Spleen (tissue), 11 donors: Measurements from ENCODE around the gene MN1. TPM values are rescaled to one million over a fixed set of nuclear protein-coding genes. Genes with fewer than 3 reads are reported as not detected.

ENCODE experiments used
- DNase-seq: peaks from one replicate; pipeline ENCODE4 v3.0.0-alpha.2; 2020
- H3K27ac ChIP-seq, 8 donors: fragments of 200-600 bp; sonication (generic) in 7 of 8; 1 replicate in 4 of 8; 2 replicates in 4 of 8; pipeline versions ENCODE4 v1.5.0 to v1.8.0; 2016 to 2021; ENCODE audit warnings: inconsistent platforms in 4 of 8, mild to moderate bottlenecking in 4 of 8, moderate library complexity in 1 of 8
- H3K27me3 ChIP-seq, 7 donors: fragments of 200-600 bp; sonication (generic) in 6 of 7; replicated peaks in 1 of 7; 1 replicate in 4 of 7; 2 replicates in 3 of 7; pipeline versions ENCODE4 v1.5.0 to v1.8.0; 2016 to 2021; ENCODE audit warnings: inconsistent platforms in 3 of 7, mild to moderate bottlenecking in 1 of 7
- H3K36me3 ChIP-seq, 6 donors: fragments of 200-600 bp; sonication (generic) in 5 of 6; 1 replicate in 4 of 6; 2 replicates in 2 of 6; pipeline versions ENCODE4 v1.5.0 to v1.8.0; 2016 to 2021; ENCODE audit warnings: inconsistent platforms in 2 of 6
- H3K4me1 ChIP-seq, 6 donors: fragments of 200-600 bp; sonication (generic) in 5 of 6; 1 replicate in 3 of 6; 2 replicates in 3 of 6; pipeline versions ENCODE4 v1.5.0 to v1.8.0; 2016 to 2021; ENCODE audit warnings: inconsistent platforms in 3 of 6
- H3K4me3 ChIP-seq, 8 donors: fragments of 200-600 bp; sonication (generic) in 7 of 8; 1 replicate in 4 of 8; 2 replicates in 4 of 8; pipeline versions ENCODE4 v1.5.0 to v1.8.0; 2016 to 2021; ENCODE audit warnings: inconsistent platforms in 4 of 8, mild to moderate bottlenecking in 4 of 8, moderate library complexity in 2 of 8
- H3K9me3 ChIP-seq, 8 donors: fragments of 200-600 bp; sonication (generic) in 7 of 8; 1 replicate in 4 of 8; 2 replicates in 4 of 8; pipeline versions ENCODE4 v1.5.0 to v1.8.0; 2016 to 2021; ENCODE audit warnings: inconsistent platforms in 4 of 8
- POLR2A ChIP-seq, 3 donors: fragments of 450-650 bp; IDR thresholded peaks; one replicate each; pipeline ENCODE4 v1.5.1; 2017; ENCODE audit warnings: antibody characterized with exemption in 3 of 3, mild to moderate bottlenecking in 1 of 3
- POLR2AphosphoS5 ChIP-seq, 3 donors: sonication (generic); formaldehyde crosslinking; IDR thresholded peaks; one replicate each; pipeline ENCODE4 v1.5.1; 2017; ENCODE audit warnings: antibody characterized with exemption in 3 of 3
- WGBS, 5 donors: extraction: QIAGEN DNeasy Blood & Tissue Kit in 3 of 5; methylation state at CpG; one replicate each; pipeline versions ENCODE4 v1.1.5 to v1.1.7; 2013 to 2018; 5-methylcytosine and 5-hydroxymethylcytosine counted together
- intact Hi-C: fragments of 100-400 bp; cut with DNase I; formaldehyde crosslinking; loops from one replicate; pipeline ENCODE4 v1.15.0; 2023; ENCODE audit warnings: low total_unique reads
- polyA plus RNA-seq, 3 donors: library from polyadenylated mRNA; stranded (reverse); fragments of 200-250 nt; gene quantifications; one replicate each; pipeline ENCODE4 v1.2.1, GENCODE V29; 2013
- total RNA-seq, 7 donors: library from RNA; depleted of rRNA in 3 of 7; stranded (reverse); fragments of >200 nt in 3 of 7; fragmentation: NEBNext Ultra II Directional in 4 of 7; extraction: Animal tissue kit (Norgen Biotek cat#: 25700) in 4 of 7; gene quantifications; one replicate each; pipeline versions ENCODE4 v1.1.0 to v1.2.1, GENCODE V29; 2016 to 2021
- TF ChIP-seq, protein P1 (sequence below), 11 experiments: fragments of 200-600 bp in 7 of 11; fragments of 450-650 bp in 4 of 11; sonication (generic) in 4 of 11; IDR thresholded peaks in 8 of 11; conservative IDR thresholded peaks in 3 of 11; 1 replicate in 7 of 11; 2 replicates in 4 of 11; pipeline versions ENCODE4 v1.4.0 to v1.8.0; 2016 to 2021; ENCODE audit warnings: antibody characterized with exemption in 11 of 11, inconsistent platforms in 4 of 11, mild to moderate bottlenecking in 1 of 11
- donor health status: healthy with polysubstance abuse.
- donor health status: DM: no; HTN: no; CAD: no; lungs with moderate emphysema.
- donor health status: DM: no; HTN: no; CAD: no.
- donor health status: Bipolar disorder and iron deficiency.
- donor health status: healthy.
- donor health status: DM: no; HTN: no; CAD: no.
- donor health status: DM: yes; HTN: yes; CAD: no.

Gene MN1
- total and polyA plus RNA-seq, 10 donors, result 0.15 to 1.5 (median 0.71) TPM

DNA sequence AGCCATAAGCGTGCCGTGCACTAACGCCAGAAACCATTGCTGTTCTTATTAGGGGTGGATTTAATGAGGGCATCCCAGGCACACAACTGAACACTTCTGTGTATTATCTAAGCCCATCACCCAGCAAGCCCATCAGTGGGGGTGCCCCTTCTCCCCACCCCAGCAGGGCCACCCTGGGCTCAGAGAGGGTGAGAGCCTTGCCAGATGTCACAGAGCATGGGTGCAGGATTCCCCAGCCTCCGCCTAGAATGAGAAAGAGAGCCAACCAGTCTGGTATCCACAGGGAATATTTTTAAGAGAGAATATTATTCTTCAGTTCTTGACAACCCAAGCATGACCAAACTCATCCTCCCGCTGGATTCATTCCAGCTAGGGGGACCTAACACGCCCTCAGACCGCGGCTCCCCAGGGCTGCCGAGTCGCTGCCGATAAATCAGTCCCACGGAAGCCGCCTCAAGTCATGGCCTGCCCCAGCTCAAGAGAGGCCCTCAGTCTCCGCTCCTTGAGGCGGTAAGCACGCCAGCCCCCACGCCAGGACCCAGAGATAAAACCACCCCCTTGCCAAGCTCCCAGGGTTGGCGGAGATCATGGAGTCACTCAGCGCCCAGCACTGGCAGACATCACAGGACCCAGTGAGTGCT, 47.2 kb downstream of the MN1 start:
- Histone ChIP-seq H3K9me3 (no peaks in the 10 kb centered on the region), H3K36me3 (no peaks in the 10 kb centered on the region), H3K27me3 (peaks cover 0 to 10% (median 0%) of the 10 kb centered on the region in 7 donors), H3K27ac (no peak overlapping the region), H3K4me3 (no peak overlapping the region), H3K4me1 (no peaks in the 10 kb centered on the region)
- 73 to 93% (median 88%) methylated on average over 19 of the region's 19 CpGs for WGBS, 5 donors
- peak; percentile 59 for DNase-seq
- TF ChIP-seq POLR2A (IDR thresholded peaks at IDR 0.05) (no peak), POLR2AphosphoS5 (IDR thresholded peaks at IDR 0.05) (no peak)
- TF ChIP-seq, protein P1, sequence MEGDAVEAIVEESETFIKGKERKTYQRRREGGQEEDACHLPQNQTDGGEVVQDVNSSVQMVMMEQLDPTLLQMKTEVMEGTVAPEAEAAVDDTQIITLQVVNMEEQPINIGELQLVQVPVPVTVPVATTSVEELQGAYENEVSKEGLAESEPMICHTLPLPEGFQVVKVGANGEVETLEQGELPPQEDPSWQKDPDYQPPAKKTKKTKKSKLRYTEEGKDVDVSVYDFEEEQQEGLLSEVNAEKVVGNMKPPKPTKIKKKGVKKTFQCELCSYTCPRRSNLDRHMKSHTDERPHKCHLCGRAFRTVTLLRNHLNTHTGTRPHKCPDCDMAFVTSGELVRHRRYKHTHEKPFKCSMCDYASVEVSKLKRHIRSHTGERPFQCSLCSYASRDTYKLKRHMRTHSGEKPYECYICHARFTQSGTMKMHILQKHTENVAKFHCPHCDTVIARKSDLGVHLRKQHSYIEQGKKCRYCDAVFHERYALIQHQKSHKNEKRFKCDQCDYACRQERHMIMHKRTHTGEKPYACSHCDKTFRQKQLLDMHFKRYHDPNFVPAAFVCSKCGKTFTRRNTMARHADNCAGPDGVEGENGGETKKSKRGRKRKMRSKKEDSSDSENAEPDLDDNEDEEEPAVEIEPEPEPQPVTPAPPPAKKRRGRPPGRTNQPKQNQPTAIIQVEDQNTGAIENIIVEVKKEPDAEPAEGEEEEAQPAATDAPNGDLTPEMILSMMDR (IDR thresholded peaks at IDR 0.05 in 8 of 11, conservative IDR thresholded peaks at IDR 0.05 in 3 of 11), result no peak
- intact Hi-C loops, result no loop called here

DNA sequence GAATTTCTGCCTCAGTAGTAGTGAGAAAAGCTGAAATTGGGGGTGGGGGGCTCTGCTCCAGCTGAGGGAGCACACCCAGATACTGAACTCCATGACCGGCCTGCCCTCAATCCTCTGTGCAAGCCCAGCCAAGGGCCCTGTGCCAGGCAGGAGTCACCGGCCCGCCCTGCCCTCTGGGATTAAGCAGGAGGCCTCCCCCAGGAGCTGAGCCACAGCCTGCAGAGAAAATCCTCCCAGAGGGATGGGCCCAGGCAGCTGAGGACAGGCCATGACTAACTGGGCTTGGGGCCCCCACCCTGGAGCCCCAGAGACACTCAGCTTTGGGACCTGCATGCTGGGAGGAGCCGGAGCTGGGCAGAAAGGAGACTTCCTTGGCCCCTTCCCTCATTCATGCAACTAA, 48.8 kb downstream of the MN1 start:
- peak; percentile 69 for DNase-seq
- Histone ChIP-seq H3K4me3 (no peak overlapping the region), H3K27me3 (peaks cover 0 to 13% (median 0%) of the 10 kb centered on the region in 7 donors), H3K27ac (no peak overlapping the region), H3K4me1 (peaks cover 0 to 9% (median 0%) of the 10 kb centered on the region in 6 donors), H3K36me3 (no peaks in the 10 kb centered on the region), H3K9me3 (no peaks in the 10 kb centered on the region)
- no peak for TF ChIP-seq POLR2AphosphoS5 (IDR thresholded peaks at IDR 0.05)
- TF ChIP-seq, protein P1 (IDR thresholded peaks at IDR 0.05 in 8 of 11, conservative IDR thresholded peaks at IDR 0.05 in 3 of 11), result no peak
- TF ChIP-seq POLR2A (IDR thresholded peaks at IDR 0.05), result no peak
- WGBS, 5 donors, result 77 to 100% (median 85%) methylated on average over 3 to 4 of the region's 4 CpGs
- intact Hi-C loops, result no loop called here

DNA sequence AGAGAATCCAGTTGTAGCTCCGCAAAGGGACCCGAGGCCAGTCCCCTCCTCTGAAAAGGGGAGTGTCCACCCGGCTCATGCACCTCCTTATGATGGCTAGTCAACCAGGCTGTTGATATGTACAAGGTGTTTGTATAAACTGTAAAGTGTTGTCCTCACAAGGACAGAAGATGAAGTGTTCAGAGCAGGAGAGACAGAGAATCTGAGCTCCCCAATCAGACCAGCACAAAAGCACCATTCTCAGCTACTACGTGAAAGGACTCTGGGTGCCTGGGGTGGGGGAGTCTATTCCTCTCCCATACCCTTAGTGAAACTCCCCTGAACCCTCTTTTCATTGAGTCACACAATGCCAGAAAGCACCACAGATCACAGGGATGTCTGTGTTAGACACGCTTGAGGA, 49.4 kb downstream of the MN1 start:
- Histone ChIP-seq H3K9me3 (no peaks in the 10 kb centered on the region), H3K4me1 (peaks cover 0 to 9% (median 0%) of the 10 kb centered on the region in 6 donors), H3K4me3 (no peak overlapping the region), H3K27ac (no peak overlapping the region), H3K36me3 (no peaks in the 10 kb centered on the region), H3K27me3 (peaks cover 0 to 17% (median 0%) of the 10 kb centered on the region in 7 donors)
- TF ChIP-seq POLR2AphosphoS5 (IDR thresholded peaks at IDR 0.05), result no peak
- TF ChIP-seq, protein P1 (IDR thresholded peaks at IDR 0.05 in 8 of 11, conservative IDR thresholded peaks at IDR 0.05 in 3 of 11), result no peak
- TF ChIP-seq POLR2A (IDR thresholded peaks at IDR 0.05), result no peak
- intact Hi-C loops, result no loop called here
- 86 to 95% (median 92%) methylated on average over 5 of the region's 5 CpGs for WGBS, 5 donors
- peak; percentile 31 for DNase-seq

DNA sequence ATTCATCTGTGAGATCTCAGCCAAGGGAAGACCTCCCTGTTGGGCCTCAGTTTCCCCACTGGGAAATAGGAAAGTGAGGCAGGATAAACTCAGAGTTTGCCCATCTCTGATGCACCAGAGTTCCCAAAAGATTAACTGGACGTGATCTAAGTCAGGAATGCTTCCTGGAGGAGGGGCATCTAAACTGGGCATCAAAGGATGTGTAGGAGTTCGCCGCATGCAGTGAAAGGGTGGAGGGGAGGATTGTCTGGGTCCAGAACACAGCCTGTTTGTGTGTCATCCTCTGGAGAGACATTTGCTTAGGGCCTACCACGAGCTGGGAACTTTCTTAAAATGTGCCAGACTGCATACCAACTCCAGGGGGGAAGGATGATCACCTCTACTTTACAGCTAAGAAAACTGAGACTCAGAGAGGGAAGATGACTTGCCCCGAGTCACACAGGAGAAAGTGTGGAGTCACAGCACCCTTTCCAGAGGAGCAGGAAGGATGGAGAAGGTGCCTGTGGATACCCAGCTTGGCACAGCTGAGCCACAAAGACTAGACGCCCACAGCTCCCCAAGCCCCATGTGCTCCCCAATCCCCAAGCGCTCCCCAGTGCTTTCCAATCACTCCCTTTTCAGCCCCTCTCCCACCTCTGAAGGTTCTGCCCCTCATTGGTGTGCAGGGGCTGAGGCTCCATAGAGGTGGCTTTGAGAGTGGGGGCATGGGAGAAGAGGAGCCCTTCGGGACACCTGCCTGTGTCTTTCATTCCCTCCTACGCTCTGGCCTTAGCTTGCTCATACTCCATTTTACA, 50.1 kb downstream of the MN1 start:
- TF ChIP-seq, protein P1 (IDR thresholded peaks at IDR 0.05 in 8 of 11, conservative IDR thresholded peaks at IDR 0.05 in 3 of 11), result no peak
- no peak for TF ChIP-seq POLR2A (IDR thresholded peaks at IDR 0.05)
- TF ChIP-seq POLR2AphosphoS5 (IDR thresholded peaks at IDR 0.05), result no peak

More for the DNA sequence above, 50.1 kb downstream of the MN1 start:
- H3K27ac ChIP-seq, result no peak overlapping the region
- peak; percentile 4 for DNase-seq
- peaks cover 0 to 24% (median 0%) of the 10 kb centered on the region in 7 donors for H3K27me3 ChIP-seq
- intact Hi-C loops, result no loop called here
- no peaks in the 10 kb centered on the region for H3K36me3 ChIP-seq
- no peak overlapping the region for H3K4me3 ChIP-seq
- H3K9me3 ChIP-seq, result no peaks in the 10 kb centered on the region
- 80 to 87% (median 85%) methylated on average over 9 of the region's 9 CpGs for WGBS, 5 donors
- peaks cover 0 to 9% (median 0%) of the 10 kb centered on the region in 6 donors for H3K4me1 ChIP-seq
